ENCODE measurements around the gene CTNNA2.

GRCh38 chr2:79547568-79547967, 34.7 kb downstream of the CTNNA2 start:
- TF ChIP-seq CTCF (IDR thresholded peaks at IDR 0.05) (no peak), POLR2A (IDR thresholded peaks at IDR 0.05) (no peak), POLR2AphosphoS5 (IDR thresholded peaks at IDR 0.05; ENCODE audit: insufficient read depth in 1 of 2, low read depth in 1 of 2) (no peak)

All from vagina (tissue), 2 donors.